Measurements from ENCODE around the gene TSFM. TPM values are rescaled to one million over a fixed set of nuclear protein-coding genes. Genes with fewer than 3 reads are reported as not detected.
"Not testable (repeated sequence)": the region's sequence is repeated elsewhere in the genome, so short reads cannot be mapped to it uniquely, and the experiment has no call there.

The TSFM gene
- total RNA-seq, 1 donor = 17.2 TPM

DNA sequence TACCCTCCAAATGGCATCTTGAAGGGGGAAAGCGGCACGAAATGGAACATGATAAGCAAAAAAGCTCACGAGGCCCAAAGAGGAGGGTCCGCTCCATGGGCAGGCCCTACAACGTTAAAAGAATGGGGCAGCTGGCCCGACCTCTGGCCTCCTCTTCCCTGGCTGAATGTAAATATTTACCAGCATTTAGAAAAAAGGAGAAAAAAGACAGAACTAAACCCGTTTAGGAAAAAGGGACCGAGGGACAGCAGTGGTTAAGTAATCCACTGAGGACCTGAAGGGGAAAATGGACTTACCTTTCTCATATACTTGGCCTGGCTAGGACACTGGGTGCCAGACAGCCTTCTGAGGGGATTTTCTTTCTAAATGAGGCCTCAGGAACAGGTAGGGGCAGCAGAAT lies 37.5 kb downstream of the TSFM start:
- H3K9me3 ChIP-seq (ENCODE audit: low read depth, low read length); H3K4me3 ChIP-seq (ENCODE audit: low read length); H3K27me3 ChIP-seq (ENCODE audit: insufficient read depth, low read length): not testable (repeated sequence)
- peaks cover 17% of the 10 kb centered on the region for H3K4me1 ChIP-seq (ENCODE audit: insufficient read depth, low read length)

DNA sequence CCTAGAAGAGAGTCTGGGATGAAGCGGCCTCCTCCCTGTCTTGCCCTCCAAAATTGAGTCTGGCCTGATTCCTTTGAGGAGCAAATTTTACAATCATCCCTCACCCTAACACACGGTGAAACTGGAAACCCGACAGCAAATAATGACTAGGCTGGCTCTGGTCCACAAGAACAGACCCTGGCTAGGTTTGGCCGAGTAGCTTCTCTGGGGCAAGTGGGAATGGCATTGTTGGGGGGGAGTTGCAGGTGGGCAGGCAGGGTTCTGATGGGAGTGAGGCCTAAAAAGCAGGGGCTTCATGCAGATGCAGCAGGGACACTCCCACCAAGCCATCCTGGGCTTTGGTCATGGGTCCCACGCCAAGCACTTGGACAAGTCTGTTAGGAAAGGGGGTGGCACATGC lies 38.4 kb downstream of the TSFM start:
- H3K27me3 ChIP-seq (ENCODE audit: insufficient read depth, low read length); H3K4me3 ChIP-seq (ENCODE audit: low read length); H3K9me3 ChIP-seq (ENCODE audit: low read depth, low read length): not testable (repeated sequence)
- peaks cover 15% of the 10 kb centered on the region for H3K4me1 ChIP-seq (ENCODE audit: insufficient read depth, low read length)

DNA sequence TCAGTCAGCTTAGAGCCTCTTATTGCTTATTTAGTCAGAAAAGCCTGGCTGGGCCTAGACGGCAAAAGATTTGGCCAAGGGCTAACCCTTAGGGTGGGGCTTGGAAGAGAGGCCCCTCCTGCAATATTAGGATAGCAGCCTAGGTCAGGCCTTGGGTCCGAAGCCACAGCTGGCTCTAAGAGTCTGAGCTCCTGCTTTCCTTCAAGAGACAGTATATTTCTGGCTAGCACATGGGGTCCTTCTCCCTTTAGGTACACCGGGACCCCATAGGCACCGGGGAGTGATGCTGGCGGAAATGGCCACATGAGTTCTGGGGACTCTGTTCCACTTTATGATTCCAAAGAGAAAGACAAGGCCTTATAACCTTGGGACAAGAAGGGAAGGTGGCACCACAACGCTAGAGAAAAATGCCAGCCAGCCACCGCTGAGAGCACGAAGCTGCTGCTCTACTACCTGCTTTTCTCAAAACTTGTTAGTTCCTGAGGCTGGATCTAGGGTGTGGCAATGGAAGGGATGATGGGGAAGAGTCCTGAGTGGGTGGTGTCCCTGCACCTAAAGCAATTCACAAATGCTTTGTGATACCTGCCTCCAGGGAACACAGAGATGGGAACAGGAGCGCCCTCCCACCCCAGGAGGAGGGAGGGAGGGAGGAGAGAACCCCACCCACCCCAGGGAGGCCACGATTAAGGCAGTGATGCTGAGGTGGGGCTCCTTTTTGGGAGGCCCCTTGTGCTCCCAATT lies 39.1 kb downstream of the TSFM start:
- peaks cover 9% of the 10 kb centered on the region for H3K4me1 ChIP-seq (ENCODE audit: insufficient read depth, low read length)
- no peaks in the 10 kb centered on the region for H3K27me3 ChIP-seq (ENCODE audit: insufficient read depth, low read length)
- no peaks in the 10 kb centered on the region for H3K9me3 ChIP-seq (ENCODE audit: low read depth, low read length)
- no peak overlapping the region for H3K4me3 ChIP-seq (ENCODE audit: low read length)

DNA sequence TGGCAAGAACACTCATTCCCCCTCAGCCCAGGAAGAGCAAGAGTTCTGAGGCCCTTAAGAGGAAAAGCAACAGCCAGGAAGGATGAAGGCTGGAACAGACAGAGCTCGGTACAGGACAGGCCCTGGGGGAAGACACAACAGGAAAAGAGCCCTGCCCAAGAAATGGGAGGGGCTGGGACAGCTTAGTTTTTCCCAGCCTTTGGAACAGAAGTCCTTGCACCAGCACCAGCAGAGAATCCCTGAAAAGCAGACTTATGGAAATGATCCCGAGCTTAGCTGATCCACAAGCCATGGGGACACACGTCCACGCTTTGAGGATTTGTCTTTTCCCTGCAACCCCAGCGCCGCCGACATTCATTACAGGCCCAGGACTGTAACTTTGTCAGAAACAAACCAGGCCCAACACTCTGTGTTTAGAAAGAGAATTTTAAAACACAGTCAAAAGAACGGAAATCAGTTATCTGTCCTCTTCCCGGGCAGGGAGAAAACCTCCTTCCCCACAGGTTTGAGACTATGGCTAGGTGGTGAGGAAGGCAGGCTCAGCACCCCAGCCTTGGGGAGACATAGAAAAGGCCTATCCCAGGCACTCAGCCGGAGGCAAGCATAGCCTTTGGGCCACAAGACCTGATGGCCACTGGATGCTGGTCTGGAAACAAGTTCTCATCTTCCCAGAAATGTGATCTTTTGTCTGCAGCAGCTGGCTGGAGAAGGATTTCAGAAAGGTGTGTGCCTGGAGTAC lies 40.0 kb downstream of the TSFM start:
- Histone ChIP-seq H3K27me3 (ENCODE audit: insufficient read depth, low read length) (no peaks in the 10 kb centered on the region), H3K9me3 (ENCODE audit: low read depth, low read length) (no peaks in the 10 kb centered on the region), H3K4me3 (ENCODE audit: low read length) (no peak overlapping the region), H3K4me1 (ENCODE audit: insufficient read depth, low read length) (peaks cover under 1% of the 10 kb centered on the region)

DNA sequence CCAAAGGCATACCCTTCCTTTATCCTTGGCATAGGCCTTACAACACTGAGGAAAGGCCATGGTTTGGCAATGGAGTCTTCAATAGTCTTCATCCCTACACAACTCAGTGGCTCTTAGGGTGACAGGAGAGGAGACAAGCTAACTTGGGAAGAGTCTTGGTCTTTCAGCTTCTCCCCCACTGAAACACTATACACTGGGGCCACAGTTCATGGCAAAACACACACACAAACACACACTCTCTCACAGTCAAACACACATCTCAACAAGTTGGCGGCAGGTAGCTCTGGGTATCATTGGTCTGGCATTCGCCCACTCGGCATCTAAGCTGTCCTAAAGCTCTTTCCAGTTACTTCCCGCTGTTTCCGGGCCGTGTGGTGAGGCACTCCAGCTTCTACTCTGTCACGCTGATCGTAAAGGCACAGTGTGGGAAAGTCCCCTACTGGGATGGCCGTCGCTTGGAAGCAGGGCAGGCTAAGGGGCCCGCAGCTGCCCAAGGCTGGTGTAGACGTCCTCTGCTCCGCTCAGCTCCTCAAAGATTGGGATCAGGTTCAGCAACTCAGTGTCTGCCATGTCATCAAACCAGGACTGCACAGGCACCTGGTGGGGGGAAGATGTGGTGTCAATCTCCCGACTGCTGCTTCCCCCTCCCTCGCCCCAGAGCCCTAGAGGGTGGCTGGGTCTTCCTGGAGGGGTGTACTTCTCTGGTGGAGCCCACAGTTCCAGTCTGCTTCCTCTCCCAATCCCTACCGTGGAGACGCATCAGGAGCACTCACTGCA lies 40.7 kb downstream of the TSFM start:
- no peaks in the 10 kb centered on the region for H3K9me3 ChIP-seq (ENCODE audit: low read depth, low read length)
- no peaks in the 10 kb centered on the region for H3K27me3 ChIP-seq (ENCODE audit: insufficient read depth, low read length)
- H3K4me3 ChIP-seq (ENCODE audit: low read length) = no peak overlapping the region
- H3K4me1 ChIP-seq (ENCODE audit: insufficient read depth, low read length) = no peaks in the 10 kb centered on the region

DNA sequence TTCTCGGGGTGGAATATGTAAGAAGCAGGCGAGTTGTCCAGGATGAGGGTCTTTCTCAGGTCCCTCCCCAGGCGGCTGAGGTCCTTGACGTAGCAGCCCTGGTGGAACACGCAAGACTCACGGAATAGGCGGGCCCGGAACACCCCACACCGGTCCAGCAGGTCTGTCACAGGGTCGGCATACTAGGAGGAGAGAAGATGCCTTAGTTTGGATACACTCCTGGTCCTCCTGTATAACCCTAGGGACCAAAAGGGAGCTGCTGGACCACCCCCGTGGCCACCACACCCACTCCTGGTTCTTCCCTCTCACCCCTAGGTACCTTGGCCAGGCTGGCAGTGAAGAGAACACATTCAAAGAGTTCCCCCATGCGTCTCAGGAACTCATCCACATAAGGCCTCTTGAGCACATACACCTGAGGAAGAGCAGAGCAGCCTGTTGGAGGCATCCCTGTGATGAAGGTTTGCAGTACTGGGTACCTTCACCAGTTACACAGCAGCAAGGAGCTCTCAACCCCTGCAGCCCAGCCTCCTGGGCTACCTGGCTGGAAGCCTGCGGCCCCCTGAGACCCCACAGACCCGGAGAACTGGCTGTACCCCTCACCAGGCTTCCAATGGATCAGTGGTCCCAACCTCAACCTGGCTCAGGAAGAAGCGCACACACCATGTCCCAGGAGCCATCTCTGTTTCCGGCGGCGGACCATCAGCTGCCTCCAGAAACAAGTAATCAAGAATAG lies 41.5 kb downstream of the TSFM start:
- H3K4me1 ChIP-seq (ENCODE audit: insufficient read depth, low read length) = peaks cover 2% of the 10 kb centered on the region
- no peak overlapping the region for H3K4me3 ChIP-seq (ENCODE audit: low read length)
- H3K9me3 ChIP-seq (ENCODE audit: low read depth, low read length) = no peaks in the 10 kb centered on the region
- H3K27me3 ChIP-seq (ENCODE audit: insufficient read depth, low read length) = no peaks in the 10 kb centered on the region

DNA sequence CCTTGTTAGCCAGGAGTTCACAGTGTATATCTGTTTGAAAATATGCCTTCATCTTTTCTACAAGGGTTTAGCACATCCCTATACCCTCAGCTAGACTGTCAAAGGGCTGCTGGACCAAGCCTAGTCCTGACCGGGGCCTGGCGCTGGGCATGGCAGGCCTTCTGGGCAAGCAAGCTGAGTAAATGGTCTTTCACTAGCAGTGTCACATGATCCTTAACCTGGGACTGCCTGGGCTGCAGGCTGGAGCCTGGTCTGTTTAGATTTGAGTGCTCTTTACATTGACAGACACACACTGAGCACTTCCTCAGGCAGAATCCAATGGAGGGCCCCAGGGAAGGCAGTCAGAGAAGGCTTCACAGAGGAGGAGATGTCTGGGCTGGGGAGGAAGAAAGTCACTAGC lies 42.9 kb downstream of the TSFM start:
- no peaks in the 10 kb centered on the region for H3K9me3 ChIP-seq (ENCODE audit: low read depth, low read length)
- peaks cover 14% of the 10 kb centered on the region for H3K4me1 ChIP-seq (ENCODE audit: insufficient read depth, low read length)
- no peak overlapping the region for H3K4me3 ChIP-seq (ENCODE audit: low read length)
- H3K27me3 ChIP-seq (ENCODE audit: insufficient read depth, low read length) = no peaks in the 10 kb centered on the region

DNA sequence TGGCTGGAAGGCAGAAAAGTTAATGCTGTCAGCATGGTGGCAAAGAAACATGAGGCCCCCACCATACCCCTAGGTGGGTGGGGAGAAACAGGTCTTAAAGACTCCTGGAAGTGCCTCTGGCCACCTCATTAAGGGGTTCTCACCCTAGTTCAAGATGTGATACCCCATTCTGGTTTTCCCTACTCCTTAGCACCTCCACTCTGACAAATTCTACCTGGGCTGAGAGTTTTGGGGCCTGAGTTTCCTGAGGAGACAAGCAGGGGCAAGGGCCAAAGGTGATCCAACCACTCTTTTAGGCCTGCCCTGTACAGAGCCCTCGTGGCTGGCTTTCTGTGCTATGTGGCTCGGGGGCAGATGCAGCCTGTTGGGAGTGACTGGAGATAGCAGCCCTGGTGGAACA lies 43.8 kb downstream of the TSFM start:
- Histone ChIP-seq H3K4me3 (ENCODE audit: low read length) (no peak overlapping the region), H3K4me1 (ENCODE audit: insufficient read depth, low read length) (peaks cover 24% of the 10 kb centered on the region), H3K9me3 (ENCODE audit: low read depth, low read length) (no peaks in the 10 kb centered on the region), H3K27me3 (ENCODE audit: insufficient read depth, low read length) (no peaks in the 10 kb centered on the region)

DNA sequence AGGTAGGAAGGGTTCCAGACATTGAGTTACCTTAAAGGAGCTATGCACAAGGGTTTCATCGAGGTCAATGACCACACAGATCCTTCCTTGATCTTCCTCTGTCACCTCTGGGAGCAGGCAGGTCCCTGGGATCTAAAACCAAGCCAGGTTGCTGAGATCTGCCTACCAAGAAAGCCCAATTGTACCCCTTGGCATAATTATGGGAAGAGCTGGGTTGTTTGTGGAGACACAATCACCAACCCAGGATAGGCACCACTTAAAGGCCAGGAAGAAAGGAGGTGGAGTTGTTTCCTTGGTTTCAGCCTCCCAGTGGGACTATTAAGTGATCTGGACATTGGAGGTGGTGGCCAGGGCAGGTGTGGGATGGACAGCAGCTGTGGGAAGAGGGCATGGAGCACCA lies 44.4 kb downstream of the TSFM start:
- Histone ChIP-seq H3K27me3 (ENCODE audit: insufficient read depth, low read length) (no peaks in the 10 kb centered on the region), H3K4me1 (ENCODE audit: insufficient read depth, low read length) (peaks cover 29% of the 10 kb centered on the region), H3K4me3 (ENCODE audit: low read length) (no peak overlapping the region), H3K9me3 (ENCODE audit: low read depth, low read length) (no peaks in the 10 kb centered on the region)

DNA sequence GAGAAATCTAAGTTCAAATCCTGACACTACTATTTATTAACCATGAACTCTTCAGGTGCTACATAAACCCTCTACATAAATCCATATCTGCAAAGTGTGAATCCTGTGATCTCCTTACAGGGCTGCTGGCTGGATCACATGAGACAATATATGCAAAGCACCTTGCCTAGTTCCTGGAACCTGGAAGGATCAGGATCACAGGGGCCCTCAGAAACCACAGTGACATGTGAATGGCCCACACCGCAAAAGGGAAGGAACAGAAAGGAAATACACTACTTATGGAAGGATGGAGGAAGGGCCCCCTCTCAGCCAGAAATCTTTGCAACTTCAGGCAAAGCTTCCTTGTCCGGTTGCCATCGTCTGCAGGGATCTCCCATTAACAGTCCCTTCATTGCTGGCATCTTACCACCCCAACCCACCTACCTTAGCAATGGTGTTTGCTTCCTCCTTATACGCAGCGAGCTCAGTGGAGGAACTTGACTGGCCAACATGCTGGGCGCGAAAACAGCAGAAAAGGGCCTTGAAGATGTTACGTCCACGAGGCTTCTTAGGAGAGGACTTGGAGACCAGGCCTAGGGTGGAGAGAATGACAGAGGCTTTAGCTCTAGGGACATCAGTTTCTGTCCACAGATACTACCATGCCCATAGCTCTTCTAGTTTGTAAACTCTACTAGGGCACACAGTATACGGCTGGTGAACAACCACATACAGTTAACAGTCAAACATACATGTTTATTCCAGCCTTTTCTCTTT lies 46.6 kb downstream of the TSFM start:
- no peaks in the 10 kb centered on the region for H3K27me3 ChIP-seq (ENCODE audit: insufficient read depth, low read length)
- H3K4me1 ChIP-seq (ENCODE audit: insufficient read depth, low read length) = peaks cover 52% of the 10 kb centered on the region
- no peaks in the 10 kb centered on the region for H3K9me3 ChIP-seq (ENCODE audit: low read depth, low read length)
- no peak overlapping the region for H3K4me3 ChIP-seq (ENCODE audit: low read length)

DNA sequence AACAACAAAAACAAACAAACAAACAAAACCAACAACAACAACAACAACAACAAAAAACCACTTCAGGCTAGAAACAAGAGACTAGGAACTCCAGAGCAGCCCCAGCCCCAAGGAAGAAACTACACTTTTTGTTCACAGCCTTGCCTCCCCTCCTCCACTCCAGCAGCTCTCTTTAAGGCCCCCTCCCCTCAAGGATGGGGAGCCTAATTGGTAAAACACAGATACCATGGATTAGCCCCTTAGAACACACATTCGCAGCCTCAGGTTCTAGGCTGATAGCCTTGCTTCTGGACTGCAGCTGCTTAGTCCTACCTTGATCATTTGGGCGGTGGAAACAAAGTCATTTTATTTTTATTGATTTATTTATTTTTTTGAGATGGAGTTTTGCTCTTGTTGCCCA lies 47.8 kb downstream of the TSFM start:
- Histone ChIP-seq H3K27me3 (ENCODE audit: insufficient read depth, low read length) (no peaks in the 10 kb centered on the region), H3K4me3 (ENCODE audit: low read length) (no peak overlapping the region), H3K9me3 (ENCODE audit: low read depth, low read length) (no peaks in the 10 kb centered on the region), H3K4me1 (ENCODE audit: insufficient read depth, low read length) (peaks cover 64% of the 10 kb centered on the region)

DNA sequence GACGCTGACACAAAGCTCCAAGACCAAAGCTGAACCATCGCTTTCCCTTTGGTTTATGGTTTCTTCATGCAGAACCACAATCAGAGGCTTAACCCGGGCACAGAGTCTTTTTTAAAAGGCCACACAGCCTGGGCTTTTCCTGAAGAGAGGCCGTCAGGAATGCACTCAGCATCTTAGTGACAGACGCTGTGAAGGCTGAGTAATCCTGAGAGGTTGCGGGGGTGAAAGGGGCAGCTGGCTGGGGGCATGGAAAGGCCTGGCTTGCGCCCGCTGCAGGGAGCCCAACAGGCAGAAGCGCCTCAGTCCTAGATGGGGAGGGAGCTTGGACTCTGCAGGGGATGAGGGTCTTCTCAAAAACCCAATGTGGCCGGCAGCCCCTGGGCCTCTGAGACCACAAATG lies 50.4 kb downstream of the TSFM start:
- H3K4me3 ChIP-seq (ENCODE audit: low read length) = no peak overlapping the region
- no peaks in the 10 kb centered on the region for H3K27me3 ChIP-seq (ENCODE audit: insufficient read depth, low read length)
- H3K4me1 ChIP-seq (ENCODE audit: insufficient read depth, low read length) = peaks cover 89% of the 10 kb centered on the region
- H3K9me3 ChIP-seq (ENCODE audit: low read depth, low read length) = no peaks in the 10 kb centered on the region

DNA sequence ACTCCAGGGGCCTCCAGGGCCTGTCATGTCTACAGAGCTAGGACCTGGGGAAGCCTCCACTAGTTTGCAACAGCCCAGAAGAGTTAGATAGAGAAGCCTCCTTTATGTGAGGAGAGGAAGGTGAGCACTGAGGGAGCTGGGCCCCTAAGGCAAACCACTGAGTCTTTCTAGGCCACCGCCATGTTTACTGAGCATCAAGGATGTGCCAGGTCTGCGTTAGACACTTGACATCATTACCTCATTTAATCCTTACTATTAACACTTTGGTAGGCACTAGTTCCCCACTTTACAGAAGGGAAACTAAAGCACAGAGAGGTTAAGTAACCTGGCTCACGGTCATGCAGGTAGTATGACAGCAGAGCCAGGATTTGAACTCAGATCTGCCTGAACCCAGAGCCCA lies 51.1 kb downstream of the TSFM start:
- Histone ChIP-seq H3K4me3 (ENCODE audit: low read length) (no peak overlapping the region), H3K9me3 (ENCODE audit: low read depth, low read length) (no peaks in the 10 kb centered on the region), H3K4me1 (ENCODE audit: insufficient read depth, low read length) (peaks cover 96% of the 10 kb centered on the region), H3K27me3 (ENCODE audit: insufficient read depth, low read length) (no peaks in the 10 kb centered on the region)

DNA sequence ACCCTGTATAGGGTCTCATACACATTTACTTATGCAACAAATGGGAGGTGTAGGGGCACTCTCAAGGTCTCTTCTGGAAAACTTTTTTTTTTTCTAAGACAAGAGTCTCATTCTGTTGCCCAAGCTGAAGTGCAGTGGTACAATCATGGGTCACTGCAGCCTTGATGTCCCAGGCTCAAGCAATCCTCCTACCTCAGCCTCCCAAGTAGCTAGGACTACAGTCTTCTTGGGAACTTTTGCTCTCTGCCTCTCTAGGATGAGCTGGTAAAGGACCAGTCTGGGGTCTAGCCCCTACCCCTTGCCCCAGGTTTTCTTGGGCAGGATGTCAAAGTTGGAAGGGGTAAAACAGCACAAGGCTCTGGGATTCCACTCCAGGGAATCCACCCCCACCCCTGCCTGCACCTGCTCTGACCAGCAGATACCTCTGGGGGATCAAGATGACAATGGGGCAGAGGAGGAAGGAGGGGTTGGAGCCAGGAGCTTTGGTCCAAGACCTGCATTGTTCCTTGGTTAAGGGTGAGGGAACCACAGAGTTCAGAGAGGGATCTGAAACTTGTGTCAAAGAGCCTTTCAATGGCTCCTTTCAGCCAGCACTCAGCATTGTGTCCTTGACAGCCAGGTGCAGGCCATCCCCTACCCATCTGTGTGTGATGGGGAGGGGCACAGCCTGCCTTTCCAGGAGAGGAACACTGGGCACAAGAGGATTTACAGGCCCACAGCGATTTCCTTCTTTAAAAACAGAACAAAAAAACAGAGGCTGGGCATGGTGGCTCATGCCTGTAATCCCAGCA lies 51.7 kb downstream of the TSFM start:
- no peak overlapping the region for H3K4me3 ChIP-seq (ENCODE audit: low read length)
- H3K9me3 ChIP-seq (ENCODE audit: low read depth, low read length) = no peaks in the 10 kb centered on the region

More for the DNA sequence above, 51.7 kb downstream of the TSFM start:
- Histone ChIP-seq H3K27me3 (ENCODE audit: insufficient read depth, low read length) (no peaks in the 10 kb centered on the region), H3K4me1 (ENCODE audit: insufficient read depth, low read length) (peaks cover 98% of the 10 kb centered on the region)
